Stimulated activated CD4-positive, alpha-beta T cell treated with anti-CD3 and anti-CD28 coated beads, Interleukin-15, amount 100 ng/mL, for 24 hours (primary cell): ENCODE measurements around the gene MNT.
A peak's percentile ranks its signal among the peaks of the same experiment; 100 is the strongest.

Experiments
- DNase-seq: peaks from one replicate; pipeline ENCODE4 v3.0.0-alpha.2; 2020

The MNT gene

GRCh38 chr17:2395258-2396181 is 5.3 kb downstream of the MNT start:
- no peak for DNase-seq

- DNase-seq, result no peak
Measured at GRCh38 chr17:2394775-2395201, 6.1 kb downstream of the MNT start.

GRCh38 chr17:2393954-2394749 is 6.7 kb downstream of the MNT start:
- DNase-seq, result no peak

- peak; percentile 92 for DNase-seq
Measured at GRCh38 chr17:2393174-2393953, 7.5 kb downstream of the MNT start.

GRCh38 chr17:2392252-2393173 is 8.3 kb downstream of the MNT start:
- DNase-seq, result peak; percentile 99

GRCh38 chr17:2391597-2392251 is 9.1 kb downstream of the MNT start:
- DNase-seq, result no peak

- no peak for DNase-seq
Measured at GRCh38 chr17:2390199-2390836, 10.5 kb downstream of the MNT start.

- no peak for DNase-seq
Measured at GRCh38 chr17:2388683-2389055, 12.2 kb downstream of the MNT start.

GRCh38 chr17:2388020-2388682 is 12.7 kb downstream of the MNT start:
- DNase-seq, result no peak

GRCh38 chr17:2387086-2388019 is 13.5 kb downstream of the MNT start:
- no peak for DNase-seq

GRCh38 chr17:2386400-2387085 is 14.3 kb downstream of the MNT start:
- DNase-seq, result no peak

- no peak for DNase-seq
Measured at GRCh38 chr17:2385240-2386210, 15.3 kb downstream of the MNT start.

GRCh38 chr17:2384439-2385127 is 16.3 kb downstream of the MNT start:
- no peak for DNase-seq

GRCh38 chr17:2383628-2384167 is 17.2 kb downstream of the MNT start:
- no peak for DNase-seq

- DNase-seq, result no peak
Measured at GRCh38 chr17:2380950-2381649, 19.8 kb downstream of the MNT start.
